Spinal cord (tissue), 10 donors: ENCODE data around the gene HOXA4. TPM values are rescaled to one million over a fixed set of nuclear protein-coding genes. Genes with fewer than 3 reads are reported as not detected.
A peak's percentile ranks its signal among the peaks of the same experiment; 100 is the strongest.

Experiments used
- DNase-seq, 6 donors: peaks; one replicate each; pipeline versions ENCODE4 v3.0.0 to v3.0.0-alpha.2; 2013 to 2015; ENCODE audit warnings: low spot score in 6 of 6, low read depth in 4 of 6
- H3K27ac ChIP-seq: one replicate; pipeline ENCODE4 v1.5.1; 2013; ENCODE audit warnings: low read depth, low read length, control low read depth
- H3K27me3 ChIP-seq: one replicate; pipeline ENCODE4 v1.6.1; 2013; ENCODE audit warnings: low read length; ENCODE audit not compliant: control insufficient read depth, insufficient read depth
- H3K36me3 ChIP-seq: one replicate; pipeline ENCODE4 v1.6.1; 2013; ENCODE audit warnings: low read length; ENCODE audit not compliant: control insufficient read depth, insufficient read depth
- H3K4me1 ChIP-seq: one replicate; pipeline ENCODE4 v1.6.1; 2013; ENCODE audit warnings: low read length; ENCODE audit not compliant: control insufficient read depth, insufficient read depth
- H3K4me3 ChIP-seq: one replicate; pipeline ENCODE4 v1.5.1; 2013; ENCODE audit warnings: low read depth, low read length, control low read depth
- H3K9me3 ChIP-seq: one replicate; pipeline ENCODE4 v1.6.1; 2013; ENCODE audit warnings: low read length; ENCODE audit not compliant: control insufficient read depth, insufficient read depth
- WGBS: methylation state at CpG from one replicate; pipeline ENCODE4 v1.1.5; 2013; ENCODE audit warnings: missing lambda C conversion rate; ENCODE audit not compliant: insufficient coverage; 5-methylcytosine and 5-hydroxymethylcytosine counted together
- polyA plus RNA-seq, 2 donors: library from polyadenylated mRNA; unstranded; fragments of 120-200 nt; gene quantifications; one replicate each; pipeline ENCODE4 v1.2.1, GENCODE V29; 2013; ENCODE audit not compliant: insufficient read length in 2 of 2
- total RNA-seq, 2 donors: library from RNA; depleted of rRNA in 1 of 2; stranded (reverse); fragments of 120-200 nt in 1 of 2; fragments of >200 nt in 1 of 2; gene quantifications; one replicate each; pipeline versions ENCODE4 v1.2.3 to v1.2.4, GENCODE V29; 2013 to 2014
- donor health status: healthy.

HOXA4 gene
- total and polyA plus RNA-seq, 4 donors = 1.4 to 56.1 (median 25.7) TPM

DNA sequence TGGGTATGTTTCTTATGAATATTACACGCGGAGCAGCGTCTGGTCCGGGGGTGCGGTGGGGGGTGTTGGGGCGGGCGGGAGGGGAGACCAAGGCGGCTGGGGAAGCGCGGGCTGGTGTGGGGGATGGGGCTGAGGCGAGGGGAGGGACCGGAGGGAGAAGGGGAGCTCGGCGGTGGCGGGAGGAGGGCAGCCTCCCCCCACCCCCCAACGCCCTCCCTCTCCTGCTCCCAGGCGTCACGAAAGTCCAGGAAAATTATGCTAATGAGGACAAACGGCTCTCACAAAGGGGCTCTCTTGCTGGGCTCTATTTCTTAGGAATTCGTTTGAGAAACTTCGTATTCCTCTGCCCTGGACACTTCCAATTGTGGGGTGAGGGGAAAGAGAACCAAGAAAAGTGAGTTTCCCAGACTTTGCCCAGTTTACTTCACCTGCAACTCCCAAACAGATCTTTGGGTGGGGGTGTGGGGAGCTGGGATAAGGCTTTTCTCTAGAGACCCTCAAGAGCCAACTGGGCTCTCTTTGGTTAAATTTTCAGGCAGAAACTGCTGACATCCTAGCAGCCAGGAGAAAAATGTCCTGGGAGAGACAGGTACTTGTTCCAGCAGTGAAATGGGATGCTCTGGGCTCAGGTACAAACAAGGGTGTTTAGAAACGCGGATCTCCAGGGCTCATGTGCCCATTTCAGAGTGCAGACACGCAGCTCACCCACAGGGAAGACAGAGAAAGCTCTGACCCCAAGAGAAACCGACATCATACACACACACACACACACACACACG lies 16.4 kb downstream of the HOXA4 start:
- Histone ChIP-seq H3K27me3 (peaks cover 9% of the 10 kb centered on the region), H3K4me1 (peaks cover 61% of the 10 kb centered on the region), H3K4me3 (peak overlapping the region; percentile 65), H3K36me3 (peaks cover 29% of the 10 kb centered on the region), H3K9me3 (no peaks in the 10 kb centered on the region), H3K27ac (peak overlapping the region; percentile 98)
- 20% methylated on average over 1 of the region's 26 CpGs for WGBS
- DNase-seq = peak in 2 of 6 donors; percentile 73 to 85

- peak in 3 of 6 donors; percentile 2 to 91 (median 81) for DNase-seq
- H3K27me3 ChIP-seq = peaks cover 6% of the 10 kb centered on the region
- H3K9me3 ChIP-seq = no peaks in the 10 kb centered on the region
- peak overlapping the region; percentile 65 for H3K4me3 ChIP-seq
- H3K27ac ChIP-seq = peak overlapping the region; percentile 98
- H3K4me1 ChIP-seq = peaks cover 62% of the 10 kb centered on the region
- 5% methylated on average over 32 of the region's 57 CpGs for WGBS
- H3K36me3 ChIP-seq = peaks cover 31% of the 10 kb centered on the region
These were observed 17.3 kb downstream of the HOXA4 start for GRCh38 chr7:27112955-27113949.

- Histone ChIP-seq H3K4me3 (peak overlapping the region; percentile 65), H3K4me1 (peaks cover 60% of the 10 kb centered on the region), H3K36me3 (peaks cover 30% of the 10 kb centered on the region), H3K27me3 (peaks cover 5% of the 10 kb centered on the region), H3K9me3 (no peaks in the 10 kb centered on the region), H3K27ac (peak overlapping the region; percentile 98)
- no CpG with 5 or more reads among the region's 4 CpGs for WGBS
- DNase-seq = peak in 1 of 6 donors; percentile 43
These were observed 18.2 kb downstream of the HOXA4 start for GRCh38 chr7:27112361-27112760.

DNA sequence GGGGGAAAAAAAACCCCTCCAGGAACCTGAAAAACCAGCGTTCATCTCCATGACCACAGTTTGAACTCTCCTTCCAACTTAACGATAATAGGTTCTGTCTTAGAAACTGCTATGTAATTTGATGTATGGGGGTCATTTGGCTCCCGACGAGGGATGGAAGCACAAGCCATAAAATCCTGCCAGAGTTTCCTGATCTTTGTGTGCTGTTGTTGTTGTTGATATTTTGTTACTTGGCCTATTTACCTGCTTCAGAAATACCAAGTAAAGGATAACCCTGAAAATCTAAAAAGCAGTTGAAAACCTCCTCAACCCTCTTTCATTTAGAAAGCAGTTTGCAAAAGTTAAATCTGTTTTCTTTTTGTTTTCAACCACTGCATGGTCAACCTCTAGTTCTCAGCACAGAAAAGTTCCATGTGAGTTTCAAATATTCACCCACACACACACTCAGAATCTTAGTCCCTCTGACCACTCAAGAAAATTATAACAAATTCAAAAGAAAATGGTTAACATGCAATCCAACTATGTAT lies 18.7 kb downstream of the HOXA4 start:
- H3K4me1 ChIP-seq = peaks cover 55% of the 10 kb centered on the region
- peak overlapping the region; percentile 98 for H3K27ac ChIP-seq
- H3K9me3 ChIP-seq = no peaks in the 10 kb centered on the region
- H3K36me3 ChIP-seq = peaks cover 26% of the 10 kb centered on the region
- peak in 3 of 6 donors; percentile 4 to 87 (median 64) for DNase-seq
- peak overlapping the region; percentile 65 for H3K4me3 ChIP-seq
- no CpG with 5 or more reads among the region's 4 CpGs for WGBS
- no peaks in the 10 kb centered on the region for H3K27me3 ChIP-seq

GRCh38 chr7:27111042-27111750 lies 19.4 kb downstream of the HOXA4 start:
- peak in 2 of 6 donors; percentile 42 to 49 for DNase-seq
- WGBS = 0% methylated on average over 1 of the region's 6 CpGs
- Histone ChIP-seq H3K9me3 (no peaks in the 10 kb centered on the region), H3K27me3 (peaks cover 4% of the 10 kb centered on the region), H3K4me3 (peak overlapping the region; percentile 65), H3K4me1 (peaks cover 61% of the 10 kb centered on the region), H3K36me3 (peaks cover 30% of the 10 kb centered on the region), H3K27ac (peak overlapping the region; percentile 98)

DNA sequence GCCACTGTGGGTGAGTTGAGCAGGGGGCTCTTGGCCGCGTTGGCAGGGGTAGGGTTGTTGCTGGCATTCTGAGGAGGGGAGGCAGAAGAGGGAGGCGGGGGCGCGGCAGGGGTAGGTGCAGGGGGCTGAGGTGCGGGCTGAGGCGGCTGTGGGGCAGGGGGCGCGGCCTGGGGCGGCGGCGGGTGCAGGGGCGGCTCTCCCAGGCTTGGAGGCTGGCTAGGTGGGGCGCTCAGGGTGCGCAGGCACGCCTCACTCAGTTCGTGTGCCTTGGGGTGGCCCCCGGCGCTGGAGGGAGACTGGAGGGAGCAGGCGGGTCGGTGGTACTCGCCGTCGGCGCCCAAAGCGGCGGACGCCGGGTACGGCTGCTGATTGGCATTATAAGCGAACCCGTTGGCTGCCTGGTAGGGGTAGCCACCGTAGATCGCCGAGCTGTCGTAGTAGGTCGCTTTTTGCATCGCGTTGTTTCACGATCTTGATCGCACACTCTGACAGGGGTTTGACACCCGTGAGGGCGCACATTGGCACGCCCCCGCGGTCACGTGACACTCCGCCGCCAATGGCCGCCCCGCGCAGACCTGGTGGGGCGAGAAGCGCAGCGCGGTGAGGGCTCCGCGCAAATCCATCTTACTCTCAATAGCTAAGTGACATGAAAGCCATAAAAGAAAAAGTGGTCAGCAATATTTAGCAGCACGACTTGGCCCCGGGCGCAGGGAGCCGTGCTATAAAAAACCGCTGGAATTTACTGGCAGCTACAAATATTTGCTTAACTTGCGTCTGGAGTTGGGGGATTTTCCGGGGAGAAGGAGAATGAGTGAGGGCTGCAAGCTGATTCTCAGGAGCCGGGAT lies 20.1 kb downstream of the HOXA4 start:
- H3K27ac ChIP-seq = peak overlapping the region; percentile 98
- H3K4me3 ChIP-seq = peak overlapping the region; percentile 65

GRCh38 chr7:27109466-27110185 lies 20.9 kb downstream of the HOXA4 start:
- H3K27ac ChIP-seq = peak overlapping the region; percentile 98
- WGBS = 48% methylated on average over 3 of the region's 4 CpGs
- peak in 3 of 6 donors; percentile 28 to 87 (median 54) for DNase-seq
- no peaks in the 10 kb centered on the region for H3K9me3 ChIP-seq
- H3K4me3 ChIP-seq = no peak overlapping the region
- peaks cover 63% of the 10 kb centered on the region for H3K4me1 ChIP-seq
- peaks cover 22% of the 10 kb centered on the region for H3K36me3 ChIP-seq
- peaks cover 4% of the 10 kb centered on the region for H3K27me3 ChIP-seq

More for the DNA sequence above, 20.1 kb downstream of the HOXA4 start:
- 7% methylated on average over 66 of the region's 66 CpGs for WGBS
- H3K9me3 ChIP-seq = no peaks in the 10 kb centered on the region
- H3K36me3 ChIP-seq = peaks cover 23% of the 10 kb centered on the region
- H3K27me3 ChIP-seq = peaks cover 4% of the 10 kb centered on the region
- peak in 3 of 6 donors; percentile 36 to 98 (median 88) for DNase-seq
- peaks cover 60% of the 10 kb centered on the region for H3K4me1 ChIP-seq
